ENCODE results near the gene OR5P2.
"Not testable (repeated sequence)": the region's sequence is repeated elsewhere in the genome, so short reads cannot be mapped to it uniquely, and the experiment has no call there.

Gene OR5P2

GRCh38 chr11:7796842-7797241 is at the start of gene OR5P2:
OR5P2 (minus strand) TSS chr11:7796942; CDS start chr11:7796942, 0 bp downstream.
- DNase-seq: no peak
- TF ChIP-seq POLR2A (IDR thresholded peaks at IDR 0.05; ENCODE audit: low read length) (no peak), GATA1 (IDR thresholded peaks at IDR 0.05; ENCODE audit: low read depth, low read length) (no peak)

DNA sequence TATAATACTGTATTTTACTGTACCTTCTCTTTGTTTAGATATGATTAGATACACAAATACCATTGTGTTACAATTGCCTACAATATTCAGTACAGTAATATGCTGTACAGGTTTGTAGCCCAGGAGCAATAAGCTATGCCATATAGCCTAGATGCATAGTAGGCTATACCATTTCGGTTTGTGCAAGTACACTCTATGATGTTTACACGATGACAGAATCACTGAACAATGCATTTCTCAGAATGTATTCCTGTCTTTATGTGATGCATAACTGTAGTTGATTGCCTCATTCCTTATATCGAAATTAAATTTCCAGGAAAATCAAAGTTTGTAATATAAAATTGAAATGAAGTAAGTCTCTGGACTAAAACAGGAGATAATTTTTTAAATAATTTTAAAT is 49.3 kb upstream of the OR5P2 start:
- DNase-seq: no peak
- TF ChIP-seq POLR2A (IDR thresholded peaks at IDR 0.05; ENCODE audit: low read length) (no peak), GATA1 (IDR thresholded peaks at IDR 0.05; ENCODE audit: low read depth, low read length) (no peak)

- no peak for TF ChIP-seq GATA1 (IDR thresholded peaks at IDR 0.05; ENCODE audit: low read depth, low read length)
- no peak for TF ChIP-seq POLR2A (IDR thresholded peaks at IDR 0.05; ENCODE audit: low read length)
- no peak for DNase-seq
Observed at GRCh38 chr11:7844986-7845385, 48.2 kb upstream of the OR5P2 start.

DNA sequence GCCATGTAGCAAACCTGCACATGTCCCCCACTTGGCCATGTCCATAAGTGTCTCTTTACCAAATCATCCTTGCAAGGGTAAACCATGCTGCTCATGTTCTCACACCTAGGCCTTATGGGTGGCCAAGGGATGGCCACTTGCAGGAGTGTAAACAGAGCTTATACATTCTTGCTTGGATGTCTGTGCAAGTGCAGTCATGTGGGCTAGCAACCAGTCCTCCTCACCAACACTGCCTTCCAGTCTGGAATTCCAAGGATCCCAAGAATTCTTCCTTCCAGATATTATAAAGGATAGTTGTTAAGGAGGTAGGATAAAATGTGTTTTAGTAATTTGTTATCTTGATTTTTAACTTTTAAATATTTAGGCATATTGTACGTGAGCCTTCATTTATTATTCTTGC is 47.8 kb upstream of the OR5P2 start:
- DNase-seq: no peak
- no peak for TF ChIP-seq GATA1 (IDR thresholded peaks at IDR 0.05; ENCODE audit: low read depth, low read length)
- TF ChIP-seq POLR2A (IDR thresholded peaks at IDR 0.05; ENCODE audit: low read length): no peak

DNA sequence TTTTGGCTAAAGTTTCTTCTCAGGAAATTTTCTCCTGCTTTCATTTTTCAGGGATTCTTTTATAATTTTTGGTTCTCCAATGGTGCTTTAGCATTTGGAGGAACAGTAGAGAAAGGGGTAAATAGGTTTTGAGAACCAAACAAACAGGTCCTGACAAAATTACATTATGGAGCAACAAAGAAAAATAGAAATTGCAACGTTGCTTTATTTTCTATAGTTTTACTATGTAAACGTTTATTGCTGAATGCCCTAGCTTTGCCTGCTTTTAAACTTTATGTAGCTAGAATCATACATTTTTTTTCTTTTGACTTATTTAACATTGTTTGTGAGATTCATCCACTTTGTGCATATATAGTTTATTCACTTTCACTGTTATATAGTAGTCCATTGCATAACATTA is 43.8 kb upstream of the OR5P2 start:
- DNase-seq: no peak
- TF ChIP-seq GATA1 (IDR thresholded peaks at IDR 0.05; ENCODE audit: low read depth, low read length) (no peak), POLR2A (IDR thresholded peaks at IDR 0.05; ENCODE audit: low read length) (no peak)

GRCh38 chr11:7833527-7833926 is 36.8 kb upstream of the OR5P2 start:
- no peak for DNase-seq
- TF ChIP-seq GATA1 (IDR thresholded peaks at IDR 0.05; ENCODE audit: low read depth, low read length) (no peak), POLR2A (IDR thresholded peaks at IDR 0.05; ENCODE audit: low read length) (no peak)

DNA sequence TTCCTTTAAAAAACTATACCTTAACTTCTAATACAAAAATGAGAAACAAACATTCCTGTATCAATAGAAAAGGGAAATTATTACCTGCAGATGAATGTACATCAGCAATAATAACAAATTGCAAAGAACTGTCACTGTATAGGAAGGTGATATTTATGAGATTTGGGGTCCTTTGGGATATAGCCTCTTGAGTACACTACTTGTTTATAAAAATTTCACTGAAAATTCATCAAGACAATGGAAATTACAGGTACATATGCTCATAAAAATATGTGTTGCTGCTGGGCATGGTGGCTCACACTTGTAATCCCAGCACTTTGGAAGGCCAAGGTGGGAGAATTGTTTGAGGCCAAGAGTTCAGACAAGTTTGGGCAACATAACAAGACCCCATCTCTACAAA is 34.0 kb upstream of the OR5P2 start, which contains the start of gene OR5P3:
Gene OR5P3, minus strand, starts transcription at position 101 of the 400 bp plus-strand sequence.
- no peak for TF ChIP-seq POLR2A (IDR thresholded peaks at IDR 0.05; ENCODE audit: low read length)
- TF ChIP-seq GATA1 (IDR thresholded peaks at IDR 0.05; ENCODE audit: low read depth, low read length): no peak

GRCh38 chr11:7826324-7826723 is 29.6 kb upstream of the OR5P2 start:
- TF ChIP-seq POLR2A (IDR thresholded peaks at IDR 0.05; ENCODE audit: low read length): no peak
- no peak for TF ChIP-seq GATA1 (IDR thresholded peaks at IDR 0.05; ENCODE audit: low read depth, low read length)
- DNase-seq: no peak

More for the DNA sequence above, 34.0 kb upstream of the OR5P2 start, which contains the start of gene OR5P3:
- DNase-seq: no peak

GRCh38 chr11:7820417-7820816 is 23.7 kb upstream of the OR5P2 start:
- not testable (repeated sequence) for DNase-seq

DNA sequence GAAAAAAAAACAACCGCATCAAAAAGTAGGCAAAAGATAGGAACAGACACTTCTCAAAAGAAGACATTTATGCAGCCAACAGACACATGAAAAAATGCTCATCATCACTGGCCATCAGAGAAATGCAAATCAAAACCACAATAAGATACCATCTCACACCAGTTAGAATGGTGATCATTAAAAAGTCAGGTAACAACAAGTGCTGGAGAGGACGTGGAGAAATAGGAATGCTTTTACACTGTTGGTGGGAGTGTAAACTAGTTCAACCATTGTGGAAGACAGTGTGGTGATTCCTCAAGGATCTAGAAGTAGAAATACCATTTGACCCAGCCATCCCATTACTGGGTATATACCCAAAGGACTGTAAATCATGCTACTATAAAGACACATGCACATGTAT is 18.2 kb upstream of the OR5P2 start:
- not testable (repeated sequence) for DNase-seq

- DNase-seq: not testable (repeated sequence)
Observed at GRCh38 chr11:7810301-7810700, 13.6 kb upstream of the OR5P2 start.

GRCh38 chr11:7793233-7793632 is 3.5 kb downstream of the OR5P2 start:
- TF ChIP-seq POLR2A (IDR thresholded peaks at IDR 0.05; ENCODE audit: low read length) (no peak), GATA1 (IDR thresholded peaks at IDR 0.05; ENCODE audit: low read depth, low read length) (no peak)
- no peak for DNase-seq

DNA sequence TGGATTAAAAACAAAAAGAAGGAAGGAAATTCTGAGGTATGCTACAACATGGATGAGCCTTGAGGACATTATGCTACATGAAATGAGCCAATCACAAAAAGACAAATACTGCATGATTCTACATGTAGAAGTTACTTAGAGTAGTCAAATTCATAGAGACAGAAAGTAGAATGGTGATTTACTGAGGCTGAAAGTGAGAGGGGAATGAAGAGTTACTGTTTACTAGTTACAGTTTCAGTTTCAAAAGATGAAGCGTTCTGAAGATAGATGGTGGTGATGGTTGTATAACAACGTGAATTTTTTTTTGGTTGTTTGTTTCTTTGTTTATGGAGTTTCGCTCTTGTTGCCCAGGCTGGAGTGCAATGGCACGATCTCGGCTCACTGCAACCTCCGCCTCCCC is 9.5 kb downstream of the OR5P2 start:
- TF ChIP-seq POLR2A (IDR thresholded peaks at IDR 0.05; ENCODE audit: low read length) (no peak), GATA1 (IDR thresholded peaks at IDR 0.05; ENCODE audit: low read depth, low read length) (no peak)

DNA sequence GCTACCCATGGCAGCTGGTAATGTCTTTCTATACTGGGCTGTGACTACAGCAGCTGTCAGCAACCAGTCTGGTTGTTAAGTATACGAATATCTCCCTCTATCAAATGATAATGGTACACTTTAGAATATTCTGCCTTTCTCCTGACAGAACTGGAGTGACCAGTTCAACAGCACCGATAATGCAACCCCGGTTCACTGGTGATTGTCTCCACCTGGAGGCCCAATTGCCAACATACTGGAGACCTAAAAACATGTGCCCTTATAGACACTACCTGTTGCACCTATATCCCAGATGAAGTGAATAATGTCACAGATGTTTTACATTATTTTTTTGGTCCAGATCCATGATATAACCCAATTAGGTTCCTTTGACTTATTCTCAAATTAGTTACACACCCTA is 21.1 kb downstream of the OR5P2 start:
- TF ChIP-seq POLR2A (IDR thresholded peaks at IDR 0.05; ENCODE audit: low read length) (no peak), GATA1 (IDR thresholded peaks at IDR 0.05; ENCODE audit: low read depth, low read length) (no peak)
- DNase-seq: no peak

More for the DNA sequence above, 9.5 kb downstream of the OR5P2 start:
- no peak for DNase-seq

GRCh38 chr11:7764301-7764700 is 32.4 kb downstream of the OR5P2 start:
- not testable (repeated sequence) for DNase-seq

GRCh38 chr11:7759010-7759409 is 37.7 kb downstream of the OR5P2 start:
- DNase-seq: no peak
- TF ChIP-seq POLR2A (IDR thresholded peaks at IDR 0.05; ENCODE audit: low read length) (no peak), GATA1 (IDR thresholded peaks at IDR 0.05; ENCODE audit: low read depth, low read length) (no peak)
